H1 (cell line): ENCODE results near the gene RAB40A. TPM values are rescaled to one million over a fixed set of nuclear protein-coding genes. Genes with fewer than 3 reads are reported as not detected.

ENCODE experiments used
- CTCF ChIA-PET: fragments of 300-600 bp; sonication (Branson Sonifier 250); formaldehyde crosslinking; loops from one replicate; lab custom pipeline; 2021; ENCODE audit not compliant: partially characterized antibody; lab: Charles Lee
- POLR2A ChIA-PET: fragments of 300-600 bp; sonication (Branson Sonifier 250); formaldehyde crosslinking; loops from one replicate; lab custom pipeline; 2021; ENCODE audit warnings: inconsistent platforms; ENCODE audit not compliant: partially characterized antibody; lab: Charles Lee
- DNase-seq, 2 experiments: peaks; one replicate each; pipeline versions ENCODE4 v3.0.0 to v3.0.0-alpha.2; 2010 to 2022; ENCODE audit warnings: low spot score in 2 of 2, low read depth in 1 of 2, mixed read lengths in 1 of 2
- FAIRE-seq: peaks from 2 replicates; lab custom pipeline; 2011; peaks lifted over from hg19 to GRCh38; lab: Jason Lieb, UNC
- H2AFZ ChIP-seq: 2 replicates; pipeline ENCODE4 v1.8.1; 2012; ENCODE audit warnings: low read length, inconsistent platforms
- H2AK5ac ChIP-seq: 2 replicates; pipeline ENCODE4 v1.6.1; 2013; ENCODE audit warnings: low read depth, low read length
- H2BK120ac ChIP-seq: replicated peaks from 2 replicates; pipeline ENCODE3; 2013; ENCODE audit warnings: low read depth, low read length, inconsistent platforms
- H2BK12ac ChIP-seq: 2 replicates; pipeline ENCODE4 v1.6.1; 2013; ENCODE audit warnings: low read depth, low read length
- H2BK15ac ChIP-seq: 2 replicates; pipeline ENCODE4 v1.6.1; 2013; ENCODE audit warnings: low read length
- H2BK20ac ChIP-seq: 2 replicates; pipeline ENCODE4 v1.6.1; 2013; ENCODE audit warnings: low read length
- H2BK5ac ChIP-seq: 2 replicates; pipeline ENCODE4 v1.6.1; 2013; ENCODE audit warnings: low read depth, low read length
- H3K14ac ChIP-seq: 2 replicates; pipeline ENCODE4 v1.6.1; 2013; ENCODE audit warnings: inconsistent platforms; ENCODE audit not compliant: insufficient read length
- H3K18ac ChIP-seq: 2 replicates; pipeline ENCODE4 v1.6.1; 2013; ENCODE audit warnings: low read length; ENCODE audit errors: extremely low read depth
- H3K23ac ChIP-seq: 2 replicates; pipeline ENCODE4 v1.6.1; 2013; ENCODE audit warnings: inconsistent platforms; ENCODE audit not compliant: insufficient read length
- H3K23me2 ChIP-seq: 2 replicates; pipeline ENCODE4 v1.6.1; 2013; ENCODE audit warnings: low read depth, low read length
- H3K27ac ChIP-seq: 2 replicates; pipeline ENCODE4 v1.6.1; 2011; ENCODE audit warnings: low read depth, low read length, inconsistent platforms
- H3K27me3 ChIP-seq, 4 experiments: replicated peaks in 1 of 4; 1 replicate in 1 of 4; 2 replicates in 3 of 4; pipeline versions ENCODE4 v1.6.1 to v1.8.1; 2011 to 2013; ENCODE audit warnings: low read length in 3 of 4, mild to moderate bottlenecking in 3 of 4, inconsistent platforms in 2 of 4, mixed read lengths in 2 of 4, moderate library complexity in 1 of 4; ENCODE audit not compliant: control insufficient read depth in 3 of 4, insufficient read depth in 3 of 4; ENCODE audit errors: extremely low read depth in 1 of 4
- H3K36me3 ChIP-seq, 4 experiments: 2 replicates each; pipeline versions ENCODE4 v1.6.1 to v1.8.1; 2011 to 2013; ENCODE audit warnings: mild to moderate bottlenecking in 4 of 4, low read length in 3 of 4, moderate library complexity in 2 of 4, control low read depth in 1 of 4, inconsistent platforms in 1 of 4; ENCODE audit not compliant: insufficient read depth in 4 of 4, control insufficient read depth in 2 of 4
- H3K4ac ChIP-seq: replicated peaks from 2 replicates; pipeline ENCODE3; 2013; ENCODE audit warnings: low read length, low read depth, mixed read lengths, inconsistent platforms; ENCODE audit not compliant: insufficient read length
- H3K4me1 ChIP-seq, 4 experiments: replicated peaks in 1 of 4; 1 replicate in 1 of 4; 2 replicates in 3 of 4; pipeline versions ENCODE4 v1.6.1 to v1.8.1; 2011 to 2013; ENCODE audit warnings: low read length in 3 of 4, inconsistent platforms in 2 of 4, mixed read lengths in 1 of 4; ENCODE audit not compliant: insufficient read depth in 4 of 4, control insufficient read depth in 3 of 4
- H3K4me2 ChIP-seq, 2 experiments: 2 replicates each; pipeline versions ENCODE4 v1.6.1 to v1.8.1; 2011 to 2013; ENCODE audit warnings: low read depth in 2 of 2, low read length in 2 of 2, control low read depth in 1 of 2, inconsistent platforms in 1 of 2, mild to moderate bottlenecking in 1 of 2; ENCODE audit not compliant: insufficient read depth in 1 of 2
- H3K4me3 ChIP-seq, 4 experiments: fragments of 200-600, 300-600 bp in 1 of 4; sonication (generic), shearing (Covaris generic), sonication (Bioruptor Twin) in 1 of 4; 2 replicates each; pipeline versions ENCODE4 v1.5.1 to v1.8.1; 2011 to 2016; ENCODE audit warnings: low read length in 4 of 4, low read depth in 3 of 4, control low read depth in 2 of 4, inconsistent platforms in 2 of 4, mild to moderate bottlenecking in 2 of 4, mixed read lengths in 1 of 4, moderate library complexity in 1 of 4; ENCODE audit not compliant: insufficient read depth in 2 of 4; ENCODE audit errors: extremely low read depth in 1 of 4
- H3K56ac ChIP-seq: replicated peaks from 2 replicates; pipeline ENCODE3; 2013; ENCODE audit warnings: low read depth, mild to moderate bottlenecking, mixed read lengths, low read length, inconsistent platforms; ENCODE audit not compliant: insufficient read length
- H3K79me1 ChIP-seq: 2 replicates; pipeline ENCODE4 v1.6.1; 2013; ENCODE audit warnings: low read depth, low read length, control low read depth
- H3K79me2 ChIP-seq, 2 experiments: 2 replicates each; pipeline versions ENCODE4 v1.6.1 to v1.8.1; 2012 to 2013; ENCODE audit warnings: low read length in 2 of 2, mild to moderate bottlenecking in 2 of 2, inconsistent platforms in 1 of 2; ENCODE audit not compliant: insufficient read depth in 2 of 2, control insufficient read depth in 1 of 2
- H3K9ac ChIP-seq, 4 experiments: replicated peaks in 1 of 4; 1 replicate in 1 of 4; 2 replicates in 3 of 4; pipeline versions ENCODE4 v1.6.1 to v1.8.1; 2011 to 2013; ENCODE audit warnings: low read depth in 3 of 4, low read length in 3 of 4, control low read depth in 2 of 4, mild to moderate bottlenecking in 2 of 4, moderate library complexity in 2 of 4, inconsistent platforms in 1 of 4; ENCODE audit errors: extremely low read depth in 1 of 4
- H3K9me3 ChIP-seq, 2 experiments: 2 replicates each; pipeline versions ENCODE4 v1.6.1 to v1.8.1; 2012 to 2013; ENCODE audit warnings: mild to moderate bottlenecking in 2 of 2, moderate library complexity in 2 of 2, control low read depth in 1 of 2, inconsistent platforms in 1 of 2, low read depth in 1 of 2, low read length in 1 of 2, mixed read lengths in 1 of 2; ENCODE audit not compliant: insufficient read depth in 2 of 2
- H4K20me1 ChIP-seq, 2 experiments: replicated peaks in 1 of 2; 2 replicates each; pipeline versions ENCODE3 to v1.8.1; 2011 to 2013; ENCODE audit warnings: inconsistent platforms in 2 of 2, low read length in 2 of 2, mild to moderate bottlenecking in 1 of 2; ENCODE audit not compliant: insufficient read depth in 2 of 2, control insufficient read depth in 1 of 2
- H4K5ac ChIP-seq: 2 replicates; pipeline ENCODE4 v1.6.1; 2013; ENCODE audit warnings: low read length, low read depth, mixed read lengths, inconsistent platforms; ENCODE audit not compliant: insufficient read length
- H4K8ac ChIP-seq: 2 replicates; pipeline ENCODE4 v1.8.0; 2013; ENCODE audit warnings: mild to moderate bottlenecking, moderate library complexity, low read length, inconsistent platforms; ENCODE audit not compliant: insufficient read depth; ENCODE audit errors: extremely low read depth
- H4K91ac ChIP-seq: replicated peaks from 2 replicates; pipeline ENCODE3; 2013; ENCODE audit warnings: low read length, mixed read lengths, inconsistent platforms; ENCODE audit not compliant: insufficient read length
- EP300 ChIP-seq, 2 experiments: IDR thresholded peaks; 1 replicate in 1 of 2; 2 replicates in 1 of 2; pipeline ENCODE4 v1.6.1; 2011 to 2012; ENCODE audit warnings: low read depth in 2 of 2, low read length in 2 of 2, mild to moderate bottlenecking in 2 of 2, borderline replicate concordance in 1 of 2, inconsistent platforms in 1 of 2, moderate library complexity in 1 of 2
- HDAC2 ChIP-seq, 2 experiments: fragments of 300-600 bp in 1 of 2; sonication (generic) in 1 of 2; IDR thresholded peaks; 2 replicates each; pipeline ENCODE4 v1.6.1; 2011 to 2012; ENCODE audit warnings: low read depth in 2 of 2, low read length in 2 of 2, mild to moderate bottlenecking in 2 of 2, moderate library complexity in 2 of 2, borderline replicate concordance in 1 of 2, inconsistent platforms in 1 of 2
- JUND ChIP-seq: IDR thresholded peaks from 2 replicates; pipeline ENCODE4 v1.6.1; 2011; ENCODE audit warnings: mild to moderate bottlenecking, improper control_type of control experiment, low read length
- KDM1A ChIP-seq: fragments of 200-600, 300-600 bp; sonication (generic); IDR thresholded peaks from 2 replicates; pipeline ENCODE4 v1.7.1; 2016; ENCODE audit warnings: mild to moderate bottlenecking, low read length, borderline replicate concordance
- NANOG ChIP-seq: IDR thresholded peaks from 2 replicates; pipeline ENCODE4 v1.6.1; 2011; ENCODE audit warnings: low read length, low read depth, mild to moderate bottlenecking, inconsistent platforms; ENCODE audit not compliant: insufficient read depth, poor library complexity, severe bottlenecking
- RBBP5 ChIP-seq: IDR thresholded peaks from 2 replicates; pipeline ENCODE4 v1.7.1; 2012; ENCODE audit warnings: low read depth, mild to moderate bottlenecking, inconsistent platforms, low read length, moderate library complexity, borderline replicate concordance
- SAP30 ChIP-seq: fragments of 300-600 bp; sonication (generic); IDR thresholded peaks from 2 replicates; pipeline ENCODE4 v1.7.1; 2012; ENCODE audit warnings: low read length, moderate library complexity, mild to moderate bottlenecking, inconsistent platforms; ENCODE audit not compliant: insufficient read depth, insufficient replicate concordance
- SRF ChIP-seq: IDR thresholded peaks from 2 replicates; pipeline ENCODE4 v1.6.1; 2011; ENCODE audit warnings: mild to moderate bottlenecking, low read depth, low read length, moderate library complexity
- TAF7 ChIP-seq: optimal IDR thresholded peaks from 2 replicates; pipeline ENCODE3; 2011; ENCODE audit warnings: low read depth, mild to moderate bottlenecking, inconsistent platforms, low read length, moderate library complexity, borderline replicate concordance
- TBP ChIP-seq: IDR thresholded peaks from 2 replicates; pipeline ENCODE4 v1.6.1; 2011; ENCODE audit warnings: low read depth, low read length, improper control_type of control experiment
- WGBS, 2 experiments: shearing (Covaris generic) in 1 of 2; methylation state at CpG; one replicate each; pipeline versions ENCODE4 v1.1.6 to v1.1.7; 2013 to 2015; ENCODE audit warnings: low lambda C conversion rate in 2 of 2, mixed read lengths in 2 of 2, inconsistent platforms in 1 of 2, low coverage in 1 of 2, missing lambda C conversion rate in 1 of 2; ENCODE audit not compliant: insufficient replicate concordance in 2 of 2, insufficient coverage in 1 of 2, insufficient read length in 1 of 2; ENCODE audit errors: extremely low coverage in 1 of 2, missing lambda C conversion rate in 1 of 2; 5-methylcytosine and 5-hydroxymethylcytosine counted together
- polyA plus RNA-seq, 7 experiments: library from polyadenylated mRNA; depleted of rRNA in 3 of 7; stranded (reverse) in 5 of 7; unstranded in 2 of 7; fragments of >200 nt in 5 of 7; fragments of 200-250 nt in 2 of 7; gene quantifications; 1 replicate in 5 of 7; 2 replicates in 1 of 7; 4 replicates in 1 of 7; pipeline versions ENCODE4 v1.2.1 to v1.2.3, GENCODE V29; 2011 to 2013; ENCODE audit warnings: missing spikeins in 2 of 7, mixed read lengths in 2 of 7
- total RNA-seq: library from RNA; stranded (reverse); fragmentation: NEBNext Ultra II Directional; extraction: Animal tissue kit (Norgen Biotek cat#: 25700); gene quantifications from 2 replicates; pipeline ENCODE4 v1.2.1, GENCODE V29; 2021

Gene RAB40A
- total and polyA plus RNA-seq, 2 of the 8 experiments (the other 6 are each of a cell fraction or from before 2014, with no cell fraction given): 0.09 to 0.21 TPM

GRCh38 chrX:103549916-103550315, 30.6 kb upstream of the RAB40A start:
- Histone ChIP-seq H2BK12ac (no peak overlapping the region), H3K4ac (no peak overlapping the region), H3K14ac (no peak overlapping the region), H3K36me3 (no peaks in the 10 kb centered on the region), H4K5ac (no peak overlapping the region), H4K8ac (no peak overlapping the region), H3K79me1 (no peaks in the 10 kb centered on the region), H2BK20ac (no peak overlapping the region), H3K4me3 (no peak overlapping the region), H2AK5ac (no peak overlapping the region), H4K91ac (no peak overlapping the region), H3K4me1 (no peaks in the 10 kb centered on the region; a peak in 1 of 7 replicates), H3K23me2 (no peaks in the 10 kb centered on the region), H3K9me3 (no peaks in the 10 kb centered on the region), H4K20me1 (no peaks in the 10 kb centered on the region), H3K27ac (no peak overlapping the region), H2BK15ac (no peak overlapping the region), H2BK120ac (no peak overlapping the region), H2AFZ (no peak overlapping the region), H3K23ac (no peak overlapping the region), H3K56ac (no peak overlapping the region), H3K18ac (no peak overlapping the region), H3K79me2 (no peaks in the 10 kb centered on the region), H3K27me3 (no peaks in the 10 kb centered on the region), H3K4me2 (no peak overlapping the region)
- 95% methylated on average over 3 of the region's 3 CpGs; no CpG with 5 or more reads in 1 of the 2 experiments for WGBS, 2 experiments
- CTCF ChIA-PET: no interaction called here
- POLR2A ChIA-PET: no interaction called here
- FAIRE-seq: no peak
- DNase-seq: no peak
- no peak for TF ChIP-seq HDAC2 (IDR thresholded peaks at IDR 0.05; ENCODE audit: borderline replicate concordance in 1 of 2, low read depth in 2 of 2, low read length in 2 of 2)
- no peak for TF ChIP-seq TBP
- no peak for TF ChIP-seq TAF7
- no peak for TF ChIP-seq NANOG
- no peak for TF ChIP-seq SRF
- TF ChIP-seq SAP30: no peak
- TF ChIP-seq JUND: no peak
- no peak for TF ChIP-seq RBBP5
- TF ChIP-seq EP300 (IDR thresholded peaks at IDR 0.05; ENCODE audit: borderline replicate concordance in 1 of 2, low read depth in 2 of 2, low read length in 2 of 2): no peak
- TF ChIP-seq KDM1A: no peak
- TF ChIP-seq, all 59 proteins: peak for 0
- no peak overlapping the region for H3K9ac ChIP-seq
- H2BK5ac ChIP-seq: no peak overlapping the region
